ENCODE measurements around the gene OR52E8.
A peak's percentile ranks its signal among the peaks of the same experiment; 100 is the strongest.

The OR52E8 gene
- total RNA-seq, result 0 reads per million in 2 donors

DNA sequence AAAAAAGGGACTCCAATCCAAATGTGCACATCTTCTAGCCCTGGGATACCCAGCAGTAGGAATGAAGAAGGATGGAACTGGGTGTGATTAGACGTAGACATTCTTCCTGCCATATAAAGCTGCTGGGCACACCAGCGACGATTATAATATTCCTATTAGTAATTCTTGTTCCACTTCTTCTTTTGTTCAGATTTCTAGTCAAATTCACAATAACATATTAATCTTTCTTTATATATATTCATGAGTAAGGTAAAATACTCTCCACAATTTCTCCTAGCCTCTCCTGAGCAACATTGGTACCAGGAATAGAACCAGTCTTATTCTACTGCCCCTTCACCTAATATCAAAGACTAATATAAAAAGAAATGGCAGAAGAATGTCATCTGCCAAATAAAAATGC is at the start of gene OR52E8:
OR52E8 (minus strand) TSS at position 101 of the 400 bp plus-strand sequence; CDS start at position 101, 0 bp downstream.
- DNase-seq, result no peak

DNA sequence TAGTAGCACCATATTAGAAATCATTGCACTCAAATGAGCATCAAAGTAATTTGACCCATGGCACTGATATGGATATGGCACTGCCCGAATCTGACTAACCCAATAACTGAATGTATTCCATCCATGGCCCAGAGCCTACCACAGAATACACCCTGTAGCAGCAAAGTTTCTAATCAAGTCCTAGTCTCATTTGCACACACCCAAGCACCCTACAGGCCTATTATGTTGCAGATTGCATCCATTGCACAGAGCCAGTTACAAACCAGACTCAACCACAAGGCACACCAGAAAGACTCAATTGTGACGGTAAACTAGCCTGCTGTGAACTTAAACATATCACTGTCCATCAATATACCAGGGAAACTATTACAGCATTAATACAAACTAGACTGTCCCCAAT is 42.0 kb upstream of the OR52E8 start:
- DNase-seq, result no peak

DNA sequence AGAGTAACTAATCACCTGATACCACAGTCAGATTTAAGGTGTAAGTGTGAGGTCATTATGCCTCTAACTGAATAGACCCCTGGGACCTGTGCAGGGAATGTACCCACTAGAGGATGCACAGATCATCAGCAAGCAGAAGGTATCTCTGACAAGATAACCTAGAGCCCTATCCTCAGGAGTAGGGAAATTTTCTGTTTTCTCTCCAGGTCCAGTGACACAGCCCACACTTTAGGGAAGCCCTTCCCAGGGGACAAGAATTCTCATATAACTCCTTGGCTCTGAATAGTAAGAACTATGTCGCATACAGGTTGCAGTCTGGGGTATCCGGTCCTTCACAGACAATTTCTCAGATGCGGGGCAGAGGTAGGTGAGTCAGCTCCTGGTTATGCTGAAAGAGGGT is 35.4 kb upstream of the OR52E8 start, which contains the start of gene OR52E5:
OR52E5 (plus strand) TSS at position 301 of the 400 bp plus-strand sequence. CDS start 7,569 bp downstream, outside the sequence.
- DNase-seq, result no peak

DNA sequence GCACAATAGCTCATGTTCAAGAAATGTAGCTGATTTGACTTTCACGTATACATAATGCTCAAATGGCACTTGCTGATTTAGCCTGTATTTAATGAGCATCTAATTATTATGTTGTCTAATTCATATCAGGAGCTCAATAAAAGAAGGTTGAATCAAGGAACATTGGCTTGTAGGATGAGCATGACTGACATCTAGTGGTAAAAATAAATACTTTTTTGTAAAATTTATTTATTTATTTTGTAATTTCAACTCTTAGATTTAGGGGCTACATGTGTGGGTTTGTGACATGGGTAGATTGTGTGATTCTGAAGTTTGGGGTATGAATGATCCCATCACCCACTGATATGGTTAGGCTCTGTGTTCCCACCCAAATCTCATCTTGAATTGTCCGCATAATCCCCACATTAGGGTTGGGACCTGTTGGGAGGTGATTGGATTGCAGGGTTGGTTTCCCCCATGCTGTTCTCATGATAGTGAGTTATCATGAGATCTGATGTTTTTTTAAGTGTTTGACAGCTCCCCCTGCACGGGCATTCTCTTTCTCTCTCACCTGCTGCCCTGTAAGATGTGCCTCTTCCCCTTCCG is 33.8 kb upstream of the OR52E8 start:
- no peak for DNase-seq

DNA sequence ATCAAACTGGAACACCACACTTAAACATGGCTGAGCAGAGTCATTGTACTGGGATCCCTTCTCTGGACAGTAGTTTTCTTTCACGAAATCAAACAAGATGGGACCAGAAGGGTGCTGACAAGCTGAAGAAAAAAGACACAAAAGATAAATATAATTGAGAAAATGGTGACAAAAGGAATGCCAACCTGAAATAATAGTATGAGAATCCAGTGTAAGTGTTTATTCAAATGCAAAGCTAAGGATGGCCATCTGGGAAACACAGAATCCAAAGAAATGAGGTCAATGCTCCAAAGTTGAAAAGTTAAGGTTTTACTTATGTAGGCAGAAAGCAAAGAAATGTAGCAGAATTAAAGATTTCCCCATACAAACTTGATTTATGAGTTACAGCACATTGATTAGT is 30.2 kb upstream of the OR52E8 start:
- DNase-seq, result no peak

DNA sequence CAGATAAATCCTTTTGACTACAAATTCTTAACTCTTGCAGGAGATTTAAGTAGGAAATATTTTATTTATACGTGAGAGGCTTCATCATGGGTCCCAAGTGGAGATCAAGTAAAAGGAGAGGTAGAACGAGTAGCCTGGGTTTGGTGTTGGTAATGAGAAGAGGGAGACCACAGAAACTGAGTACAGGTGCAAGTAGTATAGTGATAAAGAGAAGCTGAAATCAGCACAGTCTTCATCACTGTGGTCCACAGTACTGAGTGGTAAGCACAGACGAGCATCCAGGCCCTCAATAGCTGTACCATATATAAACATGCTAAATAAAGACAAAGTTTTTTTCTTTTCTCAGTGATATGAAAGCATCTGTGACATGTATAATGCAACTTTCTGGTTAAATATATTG is 29.7 kb upstream of the OR52E8 start:
- no peak for DNase-seq

DNA sequence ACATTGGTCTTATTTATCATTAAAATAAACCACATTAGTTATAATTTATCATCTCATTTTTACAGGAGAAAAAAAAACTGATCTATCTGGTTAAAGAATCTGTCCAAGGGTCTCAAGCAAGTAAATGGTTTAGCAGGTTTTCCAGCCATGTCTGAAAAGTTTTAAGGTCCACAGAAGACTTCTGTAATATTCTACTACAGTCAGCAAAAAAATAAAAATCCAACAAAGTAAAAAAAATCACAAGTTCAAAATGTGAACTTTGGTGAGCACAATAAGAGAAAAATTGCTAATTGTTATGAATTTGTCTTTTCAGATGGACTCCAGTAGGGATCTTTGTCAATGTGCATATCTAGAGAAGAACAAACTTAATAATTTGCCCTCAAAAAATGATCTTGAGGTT is 24.3 kb upstream of the OR52E8 start:
- DNase-seq, result no peak

DNA sequence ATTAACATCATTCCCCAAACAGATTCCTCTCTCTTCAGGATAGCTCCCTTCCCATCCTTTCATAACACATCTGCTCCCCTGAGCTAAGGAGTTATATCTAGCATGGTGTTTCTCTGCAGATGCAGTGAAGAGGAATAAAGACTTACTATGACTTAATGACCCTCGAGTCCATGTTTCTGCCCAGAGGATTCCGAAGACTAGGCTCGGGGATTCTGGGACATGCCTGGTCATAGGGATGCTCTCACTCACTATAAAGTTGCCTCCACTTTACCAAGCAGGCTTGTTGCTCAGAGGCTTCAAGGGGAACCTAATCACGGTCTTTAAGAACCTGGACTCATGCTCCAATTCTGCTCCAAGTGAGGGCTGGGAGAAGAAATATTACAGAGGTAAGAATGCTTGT is 22.8 kb upstream of the OR52E8 start, which contains the start of gene OR52E4:
OR52E4 (plus strand) TSS at position 301 of the 400 bp plus-strand sequence. CDS start 3,664 bp downstream, outside the sequence.
- no peak for DNase-seq

DNA sequence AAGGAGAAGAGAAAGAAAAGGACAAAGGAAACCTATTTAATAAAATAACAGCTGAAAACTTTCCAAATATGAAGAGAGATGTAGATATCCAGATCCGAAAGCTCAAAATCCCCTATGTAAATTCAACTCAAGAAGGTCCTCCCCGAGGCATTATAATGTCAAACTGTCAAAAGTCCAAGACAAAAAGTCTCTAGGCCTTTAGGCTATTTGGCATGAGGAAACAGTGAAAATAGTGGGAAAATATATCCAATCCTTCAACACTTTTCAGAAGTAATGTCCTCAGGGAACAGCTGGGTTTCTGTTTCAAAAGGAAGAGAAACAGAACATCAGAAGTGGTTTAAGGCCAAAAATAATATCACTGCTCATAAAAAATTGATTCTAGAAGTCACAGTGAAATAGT is 21.1 kb upstream of the OR52E8 start:
- DNase-seq, result no peak

DNA sequence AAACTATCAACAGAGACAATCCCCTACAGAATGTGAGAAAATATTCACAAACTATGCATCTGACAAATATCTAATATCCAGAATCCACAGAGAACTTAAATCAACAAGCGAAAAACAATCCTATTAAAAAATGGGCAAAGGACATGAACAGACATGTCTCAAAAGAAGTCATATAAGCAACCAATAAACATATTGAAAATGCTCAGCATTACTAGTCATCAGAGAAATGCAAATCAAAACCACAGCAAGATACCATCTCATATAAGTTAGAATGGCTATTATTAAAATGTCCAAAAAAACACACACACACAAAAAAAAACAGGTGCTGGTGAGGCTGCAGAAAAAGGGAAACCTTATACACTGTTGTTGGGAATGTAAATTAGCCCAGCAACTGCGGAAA is 8.3 kb upstream of the OR52E8 start:
- DNase-seq, result no peak

DNA sequence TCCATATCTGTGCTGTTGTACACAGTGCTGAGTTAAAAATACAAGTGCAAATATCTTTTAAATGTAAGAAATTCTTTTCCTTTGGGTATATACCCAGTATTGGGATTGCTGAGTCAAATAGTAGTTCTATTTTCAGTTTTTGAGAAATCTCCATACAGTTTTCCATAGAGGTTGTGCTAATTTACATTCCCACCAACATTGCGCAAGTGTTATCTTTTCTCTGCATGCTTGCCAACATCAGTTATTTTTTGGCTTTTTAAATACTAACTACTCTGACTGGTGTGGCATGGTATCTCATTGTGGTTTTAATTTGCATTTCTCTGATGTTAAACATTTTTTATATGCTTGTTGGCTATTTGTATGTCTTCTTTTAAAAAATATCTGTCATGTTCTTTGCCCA is 6.5 kb downstream of the OR52E8 start:
- no peak for DNase-seq

DNA sequence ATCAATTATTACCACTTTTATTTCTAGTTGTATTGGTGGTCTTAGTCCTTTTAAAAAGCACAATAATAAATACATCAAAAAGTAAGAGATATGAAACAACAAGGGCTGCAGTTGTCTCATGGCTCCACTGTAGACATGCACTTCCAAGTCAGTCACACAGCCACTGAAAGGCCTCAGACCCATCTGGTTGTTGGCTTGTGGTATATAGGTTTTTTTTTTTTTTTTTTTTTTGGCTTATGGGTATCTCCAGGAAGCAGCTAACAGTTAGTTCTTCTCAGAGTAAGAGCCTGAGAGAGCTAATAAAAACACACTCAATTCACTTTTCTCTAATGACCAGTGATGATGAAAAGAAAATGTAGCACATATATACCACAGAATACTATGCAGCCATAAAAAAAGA is 9.8 kb downstream of the OR52E8 start:
- DNase-seq, result no peak

DNA sequence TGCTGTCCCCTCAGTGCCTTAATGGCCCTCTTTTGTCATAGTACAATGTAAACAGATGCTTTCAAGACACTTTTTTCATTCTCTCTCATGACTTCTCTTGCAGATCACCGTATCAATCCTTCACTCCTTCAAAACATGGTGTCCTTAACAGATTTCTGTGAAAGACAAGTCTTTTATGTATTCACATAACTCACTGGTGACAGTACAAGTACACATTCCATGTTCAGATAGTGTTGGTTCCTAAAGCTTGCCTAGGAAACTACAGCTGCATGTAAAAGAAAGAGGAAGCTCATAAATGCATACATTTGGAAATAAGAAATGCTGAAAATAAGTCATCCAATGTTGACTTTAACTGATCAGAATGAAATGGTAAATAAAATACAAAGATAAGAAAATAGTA is 10.8 kb downstream of the OR52E8 start:
- no peak for DNase-seq

DNA sequence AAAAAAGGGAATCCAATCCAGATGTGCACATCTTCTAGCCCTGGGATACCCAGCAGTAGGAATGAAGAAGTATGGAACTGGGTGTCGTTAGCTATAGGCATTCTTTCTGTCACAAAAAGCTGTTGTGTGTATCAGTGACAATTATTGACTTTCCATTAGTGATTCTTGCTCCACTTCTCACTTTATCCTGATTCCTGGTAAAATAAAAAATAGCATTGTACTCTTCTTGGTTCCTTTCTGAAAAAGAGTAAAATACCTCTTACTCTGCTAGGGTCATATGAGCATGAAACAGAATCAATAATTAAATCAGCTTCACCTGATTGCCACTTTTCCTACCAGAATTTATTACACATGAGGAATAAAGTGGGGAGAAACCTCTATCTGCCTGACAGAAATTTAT is 15.7 kb downstream of the OR52E8 start, which contains the start of gene OR52E6:
OR52E6 (minus strand) TSS at position 101 of the 400 bp plus-strand sequence; CDS start at position 101, 0 bp downstream.
- DNase-seq, result no peak

DNA sequence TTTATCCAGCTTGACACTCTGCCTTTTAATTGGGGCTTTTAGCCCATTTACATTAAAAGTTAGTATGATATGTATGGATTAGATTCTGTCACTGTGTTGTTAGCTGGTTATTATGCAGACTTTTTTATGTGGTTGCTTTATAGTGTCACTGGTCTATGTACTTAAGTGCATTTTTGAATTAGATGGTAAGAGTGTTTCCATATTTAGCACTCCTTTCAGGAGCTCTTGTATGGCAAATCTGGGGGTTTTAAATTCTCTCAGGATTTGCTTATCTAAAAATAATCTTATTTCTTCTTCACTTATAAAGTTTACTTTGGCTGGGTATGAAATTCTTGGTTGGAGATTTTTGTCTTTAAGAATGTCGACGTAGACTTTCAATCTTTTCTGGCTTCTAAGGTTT is 19.8 kb downstream of the OR52E8 start:
- no peak for DNase-seq

DNA sequence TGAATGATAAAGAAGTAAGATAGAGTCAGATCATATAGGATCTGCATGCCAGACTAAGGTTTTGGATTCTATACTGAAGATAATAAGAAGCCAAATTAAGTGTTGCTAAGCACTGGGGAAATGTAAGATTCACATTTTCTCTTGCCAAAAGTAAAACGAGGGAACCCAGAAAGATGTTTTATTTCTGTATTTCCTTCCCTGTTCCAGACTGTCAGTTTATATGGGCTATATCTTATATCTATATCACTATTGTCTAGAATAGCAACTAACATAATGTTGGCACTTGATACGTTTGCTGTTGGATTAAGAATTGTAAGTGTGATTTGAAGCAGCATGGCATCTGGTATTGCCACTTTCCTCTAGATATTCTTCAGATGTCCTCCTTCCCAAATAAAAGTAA is 24.0 kb downstream of the OR52E8 start:
- no peak for DNase-seq

DNA sequence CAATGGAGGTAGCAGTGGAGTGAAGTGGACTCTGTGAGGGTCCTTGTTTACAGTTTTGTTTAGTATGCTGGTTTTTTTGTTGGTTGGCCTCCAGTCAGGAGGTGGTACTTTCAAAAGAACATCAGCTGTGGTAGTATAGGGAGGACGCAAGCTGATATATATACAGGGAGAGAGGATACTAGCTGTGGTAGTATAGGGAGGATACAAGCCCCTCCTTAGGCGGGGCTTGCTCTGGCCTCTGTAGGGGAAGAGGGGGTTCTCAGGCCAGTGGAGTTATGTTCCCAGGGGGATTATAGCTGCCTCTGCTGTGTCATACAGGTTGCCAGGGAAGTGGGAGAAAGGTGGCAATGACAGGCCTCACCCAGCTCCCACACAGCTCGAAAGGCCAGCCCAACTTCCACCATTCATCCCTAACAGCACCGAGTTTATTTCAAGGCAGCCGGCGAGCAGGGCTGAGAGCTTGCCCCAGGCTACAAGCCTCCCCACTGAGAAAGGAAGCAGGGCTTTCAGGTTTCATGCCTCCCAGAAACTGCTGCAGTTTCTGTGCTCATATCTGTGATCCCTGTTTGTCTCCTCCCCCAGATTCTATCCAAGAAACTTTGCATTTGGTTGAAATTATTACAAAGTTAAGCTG is 26.2 kb downstream of the OR52E8 start:
- no peak for DNase-seq

DNA sequence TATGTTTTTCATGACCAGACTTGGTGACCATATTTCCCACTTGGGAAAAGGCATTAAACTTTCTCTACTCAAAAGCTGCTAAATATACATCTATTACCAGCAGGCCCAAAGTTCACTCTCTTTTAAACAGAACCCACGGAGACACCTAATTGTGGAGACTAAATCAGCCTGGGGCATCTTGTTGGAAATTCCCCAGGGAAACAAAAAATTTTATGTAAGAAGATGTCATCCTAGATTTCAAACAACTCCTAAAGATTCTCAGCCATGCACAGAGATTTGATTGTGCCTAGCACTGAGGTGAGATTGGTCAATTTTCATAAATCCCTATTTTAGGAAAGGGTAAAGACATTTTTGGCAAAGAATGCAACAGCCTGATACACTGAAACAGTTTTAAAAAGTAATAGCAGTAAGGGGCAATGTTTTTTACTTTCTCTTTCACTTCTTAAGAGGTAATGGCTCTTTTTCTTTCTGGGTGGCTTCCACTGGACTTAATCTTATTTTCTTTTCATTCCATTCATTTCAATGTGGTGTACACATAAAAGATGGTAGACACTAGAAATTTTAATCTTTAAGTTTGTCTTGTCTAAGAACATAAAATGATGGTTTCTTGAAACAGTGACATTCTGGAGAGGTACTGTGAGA is 39.1 kb downstream of the OR52E8 start:
- no peak for DNase-seq

DNA sequence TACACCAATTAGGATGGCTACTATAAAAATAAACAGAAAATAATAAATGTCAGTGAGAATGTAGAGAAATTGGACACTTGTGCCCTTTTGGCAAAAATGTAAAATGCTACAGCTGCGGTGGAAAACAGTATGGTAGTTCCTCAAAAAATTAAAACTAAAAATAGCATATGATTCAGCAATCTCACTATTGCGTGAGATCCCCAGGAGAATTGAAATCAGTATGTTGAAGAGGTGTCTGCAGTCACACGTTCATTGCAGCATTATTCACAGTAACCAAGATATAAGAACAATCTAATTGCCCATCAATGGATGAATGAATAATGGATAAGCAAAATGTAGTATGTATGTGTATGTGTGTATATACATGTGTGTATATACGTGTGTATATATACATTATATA is 42.0 kb downstream of the OR52E8 start:
- DNase-seq, result no peak

DNA sequence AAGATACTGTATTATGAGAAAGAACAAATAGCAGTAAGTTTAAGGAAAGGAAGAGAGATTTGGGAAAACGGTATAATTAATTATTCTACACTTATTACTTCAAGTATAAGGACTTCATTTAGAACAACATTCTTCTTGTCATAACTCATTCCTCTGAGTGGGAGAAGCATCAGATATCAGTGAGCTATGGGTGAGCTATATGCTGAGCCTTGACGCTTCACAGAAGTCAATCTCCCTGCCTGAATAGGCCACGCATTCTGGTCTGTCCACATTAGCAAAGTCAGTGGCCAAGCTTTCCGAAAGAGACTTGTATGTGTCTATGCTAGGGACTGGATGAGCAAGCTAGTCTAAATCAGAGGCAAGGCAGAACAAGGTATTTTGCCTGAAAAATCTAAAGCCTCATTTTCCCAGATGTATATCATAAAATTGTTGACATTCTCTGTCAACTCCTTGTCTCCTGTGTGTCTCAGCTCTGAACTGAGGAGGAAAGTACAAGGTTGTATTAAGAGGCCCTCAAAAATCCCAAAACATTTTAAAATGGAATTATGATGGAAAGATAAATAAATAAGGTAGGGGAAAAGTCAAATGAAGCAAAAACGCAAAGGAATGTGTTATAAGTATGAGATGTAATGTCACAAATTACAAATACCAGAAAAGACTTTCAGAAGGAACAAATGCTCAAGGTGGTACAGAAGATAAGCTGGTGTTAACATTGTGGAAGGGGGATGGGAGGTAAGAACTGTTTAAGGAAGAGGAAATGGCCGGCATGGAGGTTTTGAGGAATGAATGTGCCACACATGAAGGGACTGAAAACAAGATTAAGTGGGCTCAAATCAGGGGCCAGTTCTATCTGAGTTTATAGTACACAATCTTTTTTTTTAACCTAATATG is 47.3 kb downstream of the OR52E8 start:
- DNase-seq, result no peak

DNA sequence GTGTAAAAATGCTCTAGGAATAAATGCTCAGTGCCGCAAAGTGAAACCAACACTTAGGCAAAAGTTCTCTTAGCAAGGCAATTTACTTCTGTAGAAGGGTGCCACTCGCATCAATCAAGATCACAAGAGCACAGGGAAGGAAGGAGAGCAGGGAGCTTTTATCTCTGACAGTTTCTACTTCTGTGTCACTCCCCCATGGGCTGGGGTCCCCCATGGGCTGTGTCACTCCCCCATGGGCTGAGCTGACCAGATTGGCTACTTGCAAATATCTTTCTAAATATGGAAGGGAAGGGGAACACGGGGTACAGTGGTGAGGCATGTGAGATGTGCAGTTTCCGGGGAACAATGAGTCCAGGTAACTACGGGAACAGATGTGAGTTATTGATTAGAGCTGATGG is 48.4 kb downstream of the OR52E8 start:
- no peak for DNase-seq

DNA sequence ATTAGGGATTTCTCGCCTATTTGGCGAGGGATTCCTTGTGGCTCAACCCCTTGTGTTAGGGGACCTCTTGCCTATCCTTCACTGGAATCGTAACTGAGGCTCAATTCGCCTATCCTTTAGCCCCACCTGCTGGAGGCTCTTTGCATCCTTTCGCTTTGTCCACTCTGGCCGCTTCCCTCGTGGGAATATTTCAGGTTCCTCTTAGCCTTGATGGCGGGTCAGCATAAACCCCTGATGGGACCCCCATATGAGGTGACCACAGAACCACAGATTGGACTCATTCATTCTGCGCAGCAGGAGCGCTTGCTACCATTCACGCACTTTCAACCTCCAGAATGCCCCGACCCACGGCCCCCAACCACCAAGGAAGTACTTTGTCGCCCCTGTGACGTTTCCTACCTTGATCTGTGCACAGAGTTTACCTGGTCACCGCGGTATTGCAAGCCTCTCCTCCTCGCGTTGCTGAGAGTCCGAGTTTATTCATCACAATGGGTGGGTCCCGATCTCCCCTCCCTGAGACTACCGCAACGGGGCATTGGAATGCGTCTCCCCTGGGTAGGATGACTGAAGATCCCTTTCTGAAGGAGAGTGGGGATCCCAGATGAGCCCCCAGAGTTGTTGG is 48.9 kb downstream of the OR52E8 start, which contains the start of gene OR52N2:
OR52N2 (plus strand) TSS at position 425 of the 622 bp plus-strand sequence. CDS start 11,412 bp downstream, outside the sequence.
- DNase-seq, result peak; percentile 59

Measured in T-helper 9 cell (primary cell).